A673 (cell line): ENCODE results near the gene C3orf18. TPM values are rescaled to one million over a fixed set of nuclear protein-coding genes. Genes with fewer than 3 reads are reported as not detected.

ENCODE experiments used
- BruUV-seq: library from RNA; stranded (reverse); fragments of 400-500 nt; replicated peaks from 2 replicates; lab custom pipeline; 2021; lab: Mats Ljungman, UMichigan
- CTCF ChIA-PET: fragments of 300-600 bp; sonication (Branson Sonifier 250); formaldehyde crosslinking; loops from one replicate; lab custom pipeline; 2022; ENCODE audit warnings: antibody characterized with exemption; lab: Charles Lee
- POLR2A ChIA-PET: fragments of 300-600 bp; sonication (Branson Sonifier 250); formaldehyde crosslinking; loops from one replicate; lab custom pipeline; 2022; ENCODE audit warnings: antibody characterized with exemption; ENCODE audit not compliant: low non-redundant PET; lab: Charles Lee
- DNase-seq: peaks from one replicate; pipeline ENCODE4 v3.0.0-alpha.2; 2015; ENCODE audit warnings: low spot score
- H3K27ac ChIP-seq: fragments of 200-600 bp; sonication (generic); 2 replicates; pipeline ENCODE4 v1.5.1; 2016; ENCODE audit warnings: mixed run types, low read depth, mild to moderate bottlenecking, mixed read lengths, antibody characterized with exemption, low read length; ENCODE audit not compliant: poor library complexity, severe bottlenecking
- H3K27me3 ChIP-seq: fragments of 200-600 bp; sonication (generic); replicated peaks from 2 replicates; pipeline ENCODE4 v1.6.1; 2017; ENCODE audit warnings: mixed run types, low read depth, mild to moderate bottlenecking, mixed read lengths, antibody characterized with exemption, low read length; ENCODE audit not compliant: insufficient read depth, poor library complexity
- H3K36me3 ChIP-seq: fragments of 200-600 bp; sonication (generic); 2 replicates; pipeline ENCODE4 v1.6.1; 2016; ENCODE audit warnings: mixed run types, mild to moderate bottlenecking, mixed read lengths, antibody characterized with exemption, low read length; ENCODE audit not compliant: insufficient read depth, poor library complexity, severe bottlenecking
- H3K4me1 ChIP-seq: fragments of 200-600 bp; sonication (generic); 2 replicates; pipeline ENCODE4 v1.6.1; 2017; ENCODE audit warnings: mixed run types, mild to moderate bottlenecking, mixed read lengths, antibody characterized with exemption, low read length; ENCODE audit not compliant: insufficient read depth, poor library complexity, severe bottlenecking
- H3K4me3 ChIP-seq: fragments of 200-600 bp; sonication (generic); 2 replicates; pipeline ENCODE4 v1.5.1; 2016; ENCODE audit warnings: low read depth, mixed run types, mild to moderate bottlenecking, mixed read lengths, low read length; ENCODE audit not compliant: poor library complexity, severe bottlenecking
- H3K9me3 ChIP-seq: fragments of 200-600 bp; sonication (generic); 2 replicates; pipeline ENCODE4 v1.6.1; 2016; ENCODE audit warnings: mixed run types, low read depth, mild to moderate bottlenecking, mixed read lengths, antibody characterized with exemption, low read length; ENCODE audit not compliant: poor library complexity, severe bottlenecking
- EZH2 ChIP-seq: fragments of 200-600 bp; sonication (generic); IDR thresholded peaks from 2 replicates; pipeline ENCODE4 v1.6.1; 2017; ENCODE audit warnings: borderline replicate concordance, low read depth, mild to moderate bottlenecking, mixed read lengths, antibody characterized with exemption, low read length; ENCODE audit not compliant: poor library complexity, severe bottlenecking
- intact Hi-C: fragments of 100-400 bp; cut with micrococcal nuclease; formaldehyde crosslinking; loops from one replicate; pipeline ENCODE4 v1.10.0; 2022; ENCODE audit not compliant: unreplicated experiment
- total RNA-seq: library from RNA; stranded (reverse); gene quantifications from 2 replicates; pipeline ENCODE4 v1.2.3, GENCODE V29; 2021
- TF ChIP-seq, protein P1 (sequence below): fragments of 300-800, 200-600 bp; sonication (generic); conservative IDR thresholded peaks from 2 replicates; pipeline ENCODE4 v1.5.1; 2017; ENCODE audit warnings: low read depth, mild to moderate bottlenecking, antibody characterized with exemption, low read length, moderate library complexity, mixed read lengths

The C3orf18 gene
- total RNA-seq, 1 experiment from 2014 or later, result 1.5 TPM

DNA sequence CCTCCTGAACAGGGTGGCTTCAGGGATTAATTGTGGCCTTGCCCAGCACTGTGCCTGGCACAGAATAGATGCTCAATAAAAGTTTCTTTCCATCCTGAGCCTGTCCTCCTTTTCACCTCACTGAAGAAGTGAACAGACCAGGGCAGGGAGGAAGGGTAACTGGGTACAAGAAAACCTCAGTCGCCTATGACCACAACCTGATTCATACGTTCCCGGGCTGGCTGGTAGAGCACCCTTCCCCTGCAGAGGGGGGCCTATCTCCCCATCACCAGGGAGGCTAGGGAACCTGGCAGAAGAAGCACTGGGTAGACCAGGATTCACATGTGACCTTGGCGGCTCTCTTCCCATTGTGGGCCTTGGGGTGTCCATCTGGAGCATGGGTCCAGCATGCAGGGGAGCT, 36.3 kb downstream of the C3orf18 start:
- BruUV-seq, result no TSS peak
- CTCF ChIA-PET, result no interaction called here
- Histone ChIP-seq H3K9me3 (no peaks in the 10 kb centered on the region), H3K4me3 (no peak overlapping the region), H3K27me3 (peaks cover 4% of the 10 kb centered on the region), H3K27ac (no peak overlapping the region), H3K4me1 (no peaks in the 10 kb centered on the region), H3K36me3 (no peaks in the 10 kb centered on the region)
- intact Hi-C loops, result no loop called here
- POLR2A ChIA-PET, result no interaction called here
- no peak for TF ChIP-seq EZH2
- TF ChIP-seq, protein P1, sequence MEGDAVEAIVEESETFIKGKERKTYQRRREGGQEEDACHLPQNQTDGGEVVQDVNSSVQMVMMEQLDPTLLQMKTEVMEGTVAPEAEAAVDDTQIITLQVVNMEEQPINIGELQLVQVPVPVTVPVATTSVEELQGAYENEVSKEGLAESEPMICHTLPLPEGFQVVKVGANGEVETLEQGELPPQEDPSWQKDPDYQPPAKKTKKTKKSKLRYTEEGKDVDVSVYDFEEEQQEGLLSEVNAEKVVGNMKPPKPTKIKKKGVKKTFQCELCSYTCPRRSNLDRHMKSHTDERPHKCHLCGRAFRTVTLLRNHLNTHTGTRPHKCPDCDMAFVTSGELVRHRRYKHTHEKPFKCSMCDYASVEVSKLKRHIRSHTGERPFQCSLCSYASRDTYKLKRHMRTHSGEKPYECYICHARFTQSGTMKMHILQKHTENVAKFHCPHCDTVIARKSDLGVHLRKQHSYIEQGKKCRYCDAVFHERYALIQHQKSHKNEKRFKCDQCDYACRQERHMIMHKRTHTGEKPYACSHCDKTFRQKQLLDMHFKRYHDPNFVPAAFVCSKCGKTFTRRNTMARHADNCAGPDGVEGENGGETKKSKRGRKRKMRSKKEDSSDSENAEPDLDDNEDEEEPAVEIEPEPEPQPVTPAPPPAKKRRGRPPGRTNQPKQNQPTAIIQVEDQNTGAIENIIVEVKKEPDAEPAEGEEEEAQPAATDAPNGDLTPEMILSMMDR, result no peak
- no peak for DNase-seq

DNA sequence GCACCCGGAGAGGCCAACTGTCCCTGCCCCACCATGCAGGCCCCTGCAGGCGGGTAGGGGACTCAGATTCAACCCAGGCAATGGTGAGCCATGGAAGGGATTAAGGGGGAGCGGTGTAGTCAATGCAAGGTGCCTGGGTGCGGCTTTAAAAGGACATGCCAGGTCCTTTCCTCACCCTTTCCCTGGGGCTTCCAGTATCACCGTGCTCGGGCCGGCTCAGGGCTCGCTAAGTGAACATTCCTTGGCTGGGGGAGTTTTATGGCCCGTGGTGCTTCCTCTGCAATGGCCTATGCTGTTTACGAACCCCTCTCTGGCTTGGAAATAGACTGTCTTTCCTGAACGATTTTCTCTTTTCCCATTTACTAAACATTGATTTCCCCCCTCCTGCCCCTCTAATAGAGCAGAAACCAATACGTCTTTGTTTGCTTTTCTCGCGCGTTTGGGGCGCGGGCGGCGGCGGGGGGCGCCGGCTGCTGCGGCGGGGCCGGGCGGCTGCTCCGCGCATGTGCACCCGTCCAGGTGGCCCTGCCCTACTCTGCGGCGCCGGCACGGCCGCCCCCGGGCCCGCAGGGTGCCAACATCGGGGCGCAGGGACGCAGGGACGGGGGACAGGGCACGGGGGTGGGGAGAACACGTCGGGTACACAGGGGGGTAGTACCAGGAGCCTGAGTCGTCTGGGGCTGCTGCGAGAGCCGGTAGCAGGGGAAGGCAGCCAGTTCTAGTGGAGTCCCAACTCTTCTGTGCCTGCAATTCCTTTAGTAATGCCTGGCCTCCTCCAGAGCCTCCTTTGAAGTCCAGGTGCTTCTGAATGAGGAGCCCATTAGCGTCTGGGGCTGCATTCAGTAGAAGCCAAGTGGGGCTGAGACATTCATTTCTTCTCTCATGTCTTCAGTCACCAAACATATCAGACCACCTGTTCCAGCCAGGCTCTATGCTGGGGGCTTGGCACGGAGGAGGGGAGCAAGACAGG, 37.3 kb downstream of the C3orf18 start:
- BruUV-seq, result no TSS peak
- TF ChIP-seq, protein P1, result no peak
- TF ChIP-seq EZH2, result no peak
- intact Hi-C loops, result no loop called here
- no peaks in the 10 kb centered on the region for H3K4me1 ChIP-seq
- ChIA-PET POLR2A (no interaction called here), CTCF (no interaction called here)
- peaks cover 4% of the 10 kb centered on the region for H3K27me3 ChIP-seq
- no peak overlapping the region for H3K4me3 ChIP-seq
- no peak overlapping the region for H3K27ac ChIP-seq
- H3K36me3 ChIP-seq, result no peaks in the 10 kb centered on the region
- H3K9me3 ChIP-seq, result no peaks in the 10 kb centered on the region
- DNase-seq, result no peak

GRCh38 chr3:50525987-50526386, 41.6 kb downstream of the C3orf18 start:
- BruUV-seq, result no TSS peak
- no peaks in the 10 kb centered on the region for H3K4me1 ChIP-seq
- TF ChIP-seq, protein P1, result no peak
- TF ChIP-seq EZH2, result no peak
- no peak for DNase-seq
- H3K27me3 ChIP-seq, result peaks cover 4% of the 10 kb centered on the region
- H3K9me3 ChIP-seq, result no peaks in the 10 kb centered on the region
- H3K36me3 ChIP-seq, result no peaks in the 10 kb centered on the region
- no peak overlapping the region for H3K27ac ChIP-seq
- ChIA-PET CTCF (no interaction called here), POLR2A (no interaction called here)
- H3K4me3 ChIP-seq, result no peak overlapping the region
- intact Hi-C loops, result no loop called here
